Activated CD4-positive, alpha-beta T cell treated with anti-CD3 and anti-CD28 coated beads, Interleukin-2, amount 50 U/mL, for 24 hours (primary cell): ENCODE data around the gene TTC1.
"Not testable (repeated sequence)": the region's sequence is repeated elsewhere in the genome, so short reads cannot be mapped to it uniquely, and the experiment has no call there.

ENCODE experiments used
- DNase-seq, 2 donors: peaks; one replicate each; pipeline ENCODE4 v3.0.0-alpha.2; 2020; ENCODE audit warnings: low read depth in 1 of 2, low spot score in 1 of 2

Gene TTC1

DNA sequence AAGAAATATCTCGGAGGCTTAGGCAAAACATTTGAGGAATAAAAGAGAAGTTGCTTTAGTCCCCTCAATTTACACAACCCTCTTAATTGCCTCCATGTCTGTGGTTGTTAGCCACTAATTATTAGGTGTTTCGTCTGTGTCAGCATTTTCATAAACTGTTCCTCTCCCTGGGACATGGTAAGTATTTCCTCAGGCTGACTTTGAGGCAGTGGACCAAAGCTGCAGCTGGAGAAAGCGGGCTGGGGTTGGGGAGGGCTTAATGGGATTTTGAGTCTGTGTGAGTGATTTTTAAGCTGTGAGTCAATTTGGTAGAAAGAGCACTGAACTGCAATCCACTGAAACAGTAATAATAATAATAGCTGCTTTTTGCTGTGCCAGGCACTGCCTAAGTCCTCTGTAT, 13.0 kb upstream of the TTC1 start:
- DNase-seq: no peak

DNA sequence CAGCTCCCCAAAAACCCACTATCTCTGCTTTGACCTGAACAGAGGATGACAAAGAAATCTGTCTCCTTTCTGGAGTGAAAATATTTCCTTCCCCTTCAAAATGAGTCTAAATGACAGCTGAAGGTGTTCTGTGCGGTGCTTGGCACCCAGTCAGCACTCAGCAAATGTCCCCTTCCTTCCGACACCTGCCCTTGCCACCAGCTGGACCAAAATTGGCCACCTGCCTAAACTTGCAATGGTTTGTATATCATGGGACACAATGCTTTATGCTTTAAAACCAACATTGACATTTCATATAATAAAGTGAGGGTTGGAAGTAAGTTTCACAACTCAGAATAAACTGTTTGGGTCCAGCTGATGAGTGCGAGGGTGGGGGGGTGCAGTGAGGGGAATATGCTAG, 7.5 kb upstream of the TTC1 start:
- no peak for DNase-seq

DNA sequence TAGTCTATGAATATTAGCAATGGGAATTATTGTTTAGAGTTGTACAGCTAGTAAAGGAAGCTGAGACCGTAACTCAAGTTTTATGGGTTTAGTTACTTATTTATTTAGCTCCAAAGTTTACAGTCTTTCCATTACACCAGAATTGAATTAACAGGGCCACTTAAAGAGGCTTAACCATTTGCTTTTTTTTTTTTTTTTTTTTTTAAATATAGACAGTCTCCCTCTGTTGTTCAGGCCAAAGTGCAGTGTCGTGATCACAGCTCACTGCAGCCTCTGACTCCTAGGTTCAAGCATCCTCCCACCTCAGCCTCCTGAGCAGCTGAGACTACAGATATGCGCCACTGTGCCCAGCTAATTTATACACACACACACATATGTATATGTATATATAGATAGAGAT, 1.4 kb upstream of the TTC1 start:
- DNase-seq: no peak

DNA sequence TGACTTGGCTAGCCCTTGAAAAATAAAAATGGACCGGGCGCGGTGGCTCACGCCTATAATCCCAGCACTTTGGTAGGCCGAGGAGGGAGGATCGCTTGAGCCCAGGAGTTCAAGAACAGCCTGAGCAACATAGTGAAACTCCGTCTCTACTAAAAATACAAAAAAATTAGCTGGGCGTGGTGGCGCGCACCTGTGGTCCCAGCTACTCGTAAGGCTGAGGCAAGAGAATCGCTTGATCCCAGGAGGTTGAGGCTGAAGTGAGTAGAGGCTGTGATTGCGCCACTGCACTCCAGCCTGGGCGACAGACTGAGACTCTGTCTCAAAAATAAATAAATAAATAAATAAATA, 436 bp upstream of the TTC1 start:
- DNase-seq: not testable (repeated sequence)

DNA sequence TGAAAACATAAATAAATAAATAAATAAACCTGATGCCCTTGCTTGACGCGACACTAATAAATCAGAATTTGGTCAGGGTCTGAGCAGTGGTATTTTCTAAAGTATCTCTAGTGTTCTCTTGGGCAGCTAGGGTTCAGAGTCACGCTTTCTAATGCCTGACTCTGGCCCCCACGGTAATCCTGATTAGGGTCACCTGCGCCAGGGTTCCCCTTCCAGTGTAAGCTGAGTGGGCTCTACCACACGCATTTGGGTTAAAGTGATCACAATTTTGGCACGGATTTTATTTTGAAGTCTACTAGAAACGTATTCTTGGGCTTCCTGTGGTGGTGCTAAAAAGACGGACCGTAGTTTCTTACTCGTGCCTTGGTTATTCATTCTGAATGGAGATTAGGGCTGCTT, 651 bp downstream of the TTC1 start:
- DNase-seq: no peak

DNA sequence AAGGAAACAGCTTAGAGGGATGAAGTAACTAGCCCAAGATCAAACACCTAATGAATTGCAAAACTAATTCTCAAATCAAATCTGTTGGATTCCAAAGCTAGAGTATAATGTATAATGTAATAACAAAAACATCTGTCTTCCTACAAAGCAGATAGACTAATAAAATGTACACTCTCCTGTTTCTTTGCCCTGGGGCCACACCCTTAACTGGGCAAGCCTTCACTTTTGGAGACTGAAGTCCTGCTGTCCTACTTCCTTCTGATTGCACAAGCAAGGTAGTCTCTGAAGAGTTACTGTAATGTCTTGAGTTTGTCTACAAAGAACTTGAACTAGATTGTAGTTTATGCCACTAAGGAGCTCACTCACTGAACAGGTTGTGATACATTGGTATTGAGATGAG, 2.5 kb downstream of the TTC1 start:
- no peak for DNase-seq

DNA sequence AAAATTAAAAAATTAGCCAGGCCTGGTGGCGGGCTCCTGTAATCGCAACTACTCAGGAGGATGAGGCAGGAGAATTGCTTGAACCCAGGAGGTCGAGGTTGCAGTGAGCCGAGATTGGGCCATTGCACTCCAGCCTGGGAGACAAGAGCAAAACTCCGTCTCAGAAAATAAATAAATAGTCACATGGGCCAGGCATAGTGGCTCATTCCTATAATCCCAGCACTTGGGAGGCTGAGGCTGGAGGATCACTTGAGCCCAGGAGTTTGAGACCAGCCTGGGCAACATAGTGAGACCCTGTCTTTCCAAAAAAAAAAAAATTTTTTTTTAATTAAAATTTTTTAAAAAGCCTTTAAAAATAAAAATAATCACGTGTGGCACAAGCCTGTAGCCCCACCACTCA, 5.3 kb downstream of the TTC1 start:
- DNase-seq: not testable (repeated sequence)

DNA sequence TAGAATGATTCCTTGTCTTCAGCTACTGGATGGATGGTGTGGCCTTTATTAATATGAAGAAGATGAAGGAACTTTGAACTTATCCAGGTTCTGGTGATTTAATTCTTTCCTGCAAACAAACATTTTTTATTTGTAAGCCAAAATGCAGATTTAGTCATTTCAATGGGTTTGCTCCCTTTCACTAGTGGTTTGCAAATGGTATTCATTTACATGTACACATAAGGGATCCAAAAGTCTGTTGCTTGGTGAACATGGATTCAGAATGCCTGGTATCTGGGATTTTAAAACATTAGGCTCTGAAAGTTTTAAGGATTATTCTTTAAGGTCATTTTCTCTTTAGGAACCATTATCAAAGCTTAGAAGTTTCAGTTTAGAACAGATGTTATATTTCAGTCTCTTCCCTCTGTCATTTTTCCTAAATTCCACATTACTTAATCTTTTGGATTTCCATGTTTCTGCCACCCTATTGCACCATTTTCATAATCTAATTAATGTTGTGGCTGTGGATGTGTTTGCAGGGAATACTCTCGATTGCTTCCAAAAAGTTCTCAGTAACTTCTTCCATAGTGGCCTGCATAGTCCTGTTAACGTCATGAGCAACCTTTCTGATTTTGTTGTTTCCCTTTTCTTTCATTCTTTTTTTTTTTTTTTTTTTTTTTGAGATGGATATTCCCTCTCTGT, 10.1 kb downstream of the TTC1 start:
- DNase-seq: no peak

DNA sequence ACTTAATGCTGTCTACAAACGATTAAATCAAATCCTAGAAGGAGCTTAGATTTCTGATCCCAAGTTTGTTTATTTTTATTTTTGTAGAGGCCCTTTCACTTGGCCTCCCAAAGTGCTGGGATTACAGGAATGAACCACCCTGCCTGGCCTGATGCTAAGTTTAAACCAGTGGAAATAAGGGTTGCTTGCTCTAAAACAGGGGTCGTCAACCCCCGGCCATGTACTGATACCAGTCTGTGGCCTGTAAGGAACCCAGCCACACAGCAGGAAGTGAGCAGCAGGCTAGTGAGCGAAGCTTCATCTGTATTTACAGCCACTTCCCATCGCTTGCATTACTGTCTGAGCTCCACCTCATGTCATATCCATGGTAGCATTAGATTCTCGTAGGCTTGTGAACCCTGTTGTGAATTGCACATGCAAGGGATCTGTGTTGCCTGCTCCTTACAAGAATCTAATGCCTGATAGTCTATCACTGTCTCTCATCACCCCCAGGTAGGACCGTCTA, 11.4 kb downstream of the TTC1 start:
- no peak for DNase-seq

DNA sequence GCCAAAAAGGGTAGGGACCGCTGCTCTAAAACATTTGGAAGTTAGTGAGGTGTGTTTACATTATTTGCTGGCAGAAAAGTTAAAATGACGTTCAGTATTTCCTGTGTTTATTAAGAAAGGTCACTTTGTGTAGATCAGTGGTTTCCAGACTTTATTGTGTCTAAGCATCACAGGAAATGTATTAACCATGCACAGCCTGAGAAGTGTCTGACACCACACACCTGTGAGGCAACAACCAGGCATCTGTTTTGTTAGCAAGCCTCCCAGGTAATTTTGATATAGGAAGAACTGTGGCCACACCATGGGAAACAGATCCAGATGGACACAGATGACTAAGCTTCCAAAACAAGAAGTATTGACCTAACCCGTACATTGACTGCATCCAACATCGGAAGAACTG, 12.0 kb downstream of the TTC1 start:
- no peak for DNase-seq

DNA sequence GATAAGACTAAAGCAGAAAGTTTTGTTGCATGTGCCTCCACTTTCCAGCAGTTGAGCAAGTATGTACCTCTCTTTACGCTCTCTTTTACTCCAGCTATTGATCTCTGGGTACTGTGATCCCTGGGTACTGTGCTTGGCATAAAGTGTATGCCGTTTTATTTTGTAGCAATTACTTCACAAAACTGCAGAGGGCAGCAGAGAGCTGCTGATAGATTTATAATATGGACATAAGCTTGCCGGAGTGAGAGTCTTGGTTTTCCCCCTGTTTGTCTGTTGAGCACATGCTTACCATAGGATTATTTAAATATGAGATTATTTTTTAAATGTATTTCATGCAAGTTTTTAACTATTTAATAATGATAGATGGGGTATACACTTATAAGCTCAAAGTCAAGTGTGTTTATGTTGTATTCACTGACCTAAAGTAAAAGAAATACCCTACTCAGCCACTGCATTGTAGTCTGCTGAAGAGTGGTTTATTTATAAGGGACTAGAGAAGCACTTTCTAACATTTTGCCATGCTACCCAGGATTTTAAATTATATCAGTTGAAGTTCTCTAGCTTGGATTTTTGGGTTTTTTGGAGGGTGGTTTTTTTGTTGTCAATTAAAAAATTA, 13.0 kb downstream of the TTC1 start:
- peak in 1 of 2 donors; percentile 46 for DNase-seq

DNA sequence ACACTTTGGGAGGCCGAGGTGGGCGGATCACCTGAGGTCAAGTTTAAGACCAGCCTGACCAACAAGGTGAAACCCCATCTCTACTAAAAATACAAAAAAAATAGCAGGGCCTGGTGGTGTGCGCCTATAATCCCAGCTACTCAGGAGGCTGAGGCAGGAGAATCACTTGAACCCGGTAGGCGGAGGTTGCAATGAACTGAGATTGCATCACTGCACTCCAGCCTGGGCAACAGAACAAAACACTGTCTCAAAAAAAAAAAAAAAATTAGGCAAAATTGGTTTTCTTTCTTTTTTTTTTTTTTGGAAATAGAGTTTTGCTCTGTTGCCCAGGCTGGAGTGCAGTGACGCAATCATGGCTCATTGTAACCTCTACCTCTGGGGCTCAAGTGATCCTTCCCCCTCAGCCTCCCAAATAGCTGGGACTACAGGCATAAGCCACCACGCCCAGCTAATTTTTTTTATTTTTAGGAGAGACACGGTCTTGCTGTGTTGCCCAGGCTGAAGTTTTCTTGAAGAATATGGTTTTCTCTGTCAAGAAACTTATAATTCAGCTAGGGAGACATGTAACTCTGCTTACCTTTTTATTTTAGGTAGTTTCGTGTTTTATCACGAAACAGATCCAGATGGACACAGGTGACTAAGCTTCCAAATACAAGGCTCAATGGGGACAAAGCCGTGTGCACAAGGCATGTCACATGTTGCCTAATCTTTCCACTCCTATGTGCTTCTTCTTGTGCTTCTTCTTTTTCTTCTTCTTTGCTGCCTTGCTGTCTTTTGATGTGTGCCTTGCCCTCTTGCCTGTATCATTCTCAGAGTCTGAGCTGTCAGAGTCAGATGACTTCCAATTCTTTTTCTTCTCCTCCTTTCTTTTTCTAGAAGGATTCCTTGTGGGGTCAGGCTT, 14.3 kb downstream of the TTC1 start:
- DNase-seq: no peak

DNA sequence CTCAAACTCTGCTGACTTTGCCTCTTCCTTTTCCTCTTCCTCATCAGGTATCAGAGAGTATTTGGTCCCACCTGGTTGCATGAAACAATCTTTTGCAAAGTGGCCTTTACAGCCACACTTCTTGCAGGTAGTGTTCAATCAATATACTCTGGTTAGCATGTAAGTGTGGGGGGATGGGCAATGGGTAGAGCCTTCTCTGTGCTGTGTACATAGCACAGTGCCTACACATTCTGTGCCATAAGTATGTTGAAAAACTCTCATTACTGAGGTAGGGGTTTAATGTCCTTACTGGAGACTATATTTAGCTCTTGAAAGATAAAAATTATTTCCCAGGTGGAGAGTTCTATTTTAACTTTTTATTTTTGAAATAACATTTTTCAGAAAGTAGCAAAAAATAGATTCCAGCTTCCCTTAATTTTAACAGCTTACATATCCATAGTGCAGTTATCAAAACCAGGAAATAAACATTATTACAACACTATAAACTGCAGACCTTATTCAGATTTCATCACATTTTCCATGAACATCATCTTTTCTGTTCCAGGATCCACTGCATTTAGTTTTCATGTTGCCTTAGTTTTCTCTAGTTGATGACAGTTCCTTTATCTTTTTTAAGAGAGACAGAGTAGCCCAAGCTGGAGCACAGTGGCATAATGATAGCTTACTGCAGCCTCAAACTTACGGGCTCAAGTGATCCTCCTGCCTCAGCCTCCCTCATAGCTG, 15.1 kb downstream of the TTC1 start:
- no peak for DNase-seq

DNA sequence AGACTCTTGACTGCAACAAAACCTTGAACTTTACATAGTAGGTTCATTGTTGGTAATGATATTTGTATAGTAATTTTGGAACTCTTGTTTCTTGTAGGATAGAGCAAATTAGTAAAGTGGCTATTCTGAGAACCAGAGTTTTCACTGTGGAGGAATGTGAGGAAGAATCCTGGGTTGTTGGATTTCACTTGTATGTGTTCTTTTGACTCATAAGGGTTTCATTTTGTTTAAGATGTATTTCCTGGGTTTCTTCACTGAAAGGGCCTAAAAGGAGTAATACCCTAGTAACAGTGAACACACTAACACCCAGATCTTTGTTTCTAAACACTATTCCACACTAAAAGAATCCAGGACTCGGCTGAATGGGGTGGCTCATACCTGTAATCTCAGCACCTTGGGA, 20.1 kb downstream of the TTC1 start:
- DNase-seq: no peak

DNA sequence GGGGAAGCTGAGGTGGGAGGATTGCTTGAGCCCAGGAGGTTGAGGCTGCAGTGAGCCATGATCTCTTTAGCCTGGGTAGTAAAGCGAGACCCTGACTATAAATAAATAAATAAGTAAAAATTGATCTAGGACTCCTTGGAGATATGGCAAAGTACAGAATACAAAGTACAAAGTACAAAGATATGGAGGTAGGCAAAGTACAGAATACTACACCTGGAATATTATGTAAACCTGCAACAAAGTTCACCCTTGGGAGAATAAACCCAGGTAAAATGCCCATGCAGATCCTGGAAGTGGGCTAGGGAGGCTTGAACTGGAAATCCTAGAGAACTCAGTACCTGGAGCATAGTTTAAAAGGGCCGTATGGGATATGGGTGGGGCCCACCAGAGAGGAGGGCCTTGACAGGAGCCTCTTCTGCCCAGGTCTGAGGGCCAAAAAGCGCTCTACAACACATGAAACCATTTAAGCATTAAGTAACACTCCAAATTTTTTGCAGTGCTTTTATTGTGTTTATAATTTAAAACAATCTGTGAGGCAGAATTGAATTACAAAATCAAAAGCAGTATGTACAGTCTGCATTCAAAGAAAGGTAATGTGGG, 20.7 kb downstream of the TTC1 start:
- no peak for DNase-seq

DNA sequence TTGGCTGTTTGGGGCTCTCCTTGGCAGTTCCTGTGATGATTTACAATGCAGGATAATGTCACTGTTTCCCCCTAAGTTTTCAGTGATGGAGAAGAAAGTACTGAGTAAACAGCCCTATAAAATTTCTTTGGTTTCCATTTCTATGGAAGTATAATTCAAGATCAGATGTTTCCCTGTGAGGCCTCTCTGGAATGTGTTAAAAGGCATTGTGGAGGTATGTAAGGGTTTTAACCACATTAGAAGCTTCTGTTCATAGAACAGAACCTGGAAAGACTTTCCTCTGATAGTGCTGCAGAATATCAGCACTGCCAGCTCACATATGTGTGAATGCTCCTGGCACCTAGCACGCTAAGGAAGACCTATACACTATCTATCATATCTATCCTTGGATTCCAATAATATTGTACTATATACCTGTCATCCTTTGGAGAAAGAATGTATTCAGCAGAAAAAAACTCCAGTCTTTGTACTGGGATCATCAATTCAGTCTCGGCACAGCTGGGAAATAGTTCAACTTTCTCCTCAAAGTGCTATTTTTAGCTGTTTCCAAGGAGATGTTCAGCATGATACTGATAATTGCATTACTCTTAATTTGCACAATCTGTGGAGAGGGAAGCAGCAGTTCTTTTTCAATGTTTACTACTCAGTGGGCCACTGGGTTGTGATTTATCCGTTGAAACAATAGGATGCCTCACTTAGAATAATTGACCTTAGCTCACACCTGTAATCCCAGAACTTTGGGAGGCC, 21.9 kb downstream of the TTC1 start:
- no peak for DNase-seq

DNA sequence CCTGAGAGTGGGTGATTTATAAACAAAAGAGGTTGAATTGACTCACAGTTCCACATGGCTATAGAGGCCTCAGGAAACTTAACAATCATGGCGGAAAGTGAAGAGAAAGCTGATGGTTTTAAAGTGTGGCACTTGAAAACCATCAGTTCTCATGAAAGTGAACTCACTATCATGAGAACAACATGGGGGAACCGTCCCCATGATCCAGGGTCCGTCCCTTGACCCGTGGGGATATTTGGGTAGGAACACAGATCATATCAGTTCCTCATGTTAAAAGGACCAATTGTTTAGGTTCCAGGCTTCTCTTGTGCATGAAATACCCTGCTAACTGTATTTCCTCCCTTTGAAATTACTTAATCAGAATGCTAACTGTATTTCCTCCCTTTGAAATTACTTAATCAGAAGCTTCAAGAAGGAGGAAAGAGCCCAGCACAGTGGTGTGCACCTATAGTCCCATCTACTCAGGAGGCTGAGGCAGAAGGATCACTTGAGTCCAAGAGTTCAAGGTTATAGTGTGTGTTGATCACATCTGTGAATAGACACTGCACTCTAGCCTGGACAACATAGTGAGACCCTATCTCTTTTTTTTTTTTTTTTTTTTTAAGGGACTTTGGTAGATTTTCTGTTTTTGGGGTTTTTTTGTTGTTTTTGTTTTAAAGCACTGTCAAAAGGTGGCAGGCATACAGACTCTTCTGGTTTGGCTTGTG, 24.8 kb downstream of the TTC1 start:
- no peak for DNase-seq

DNA sequence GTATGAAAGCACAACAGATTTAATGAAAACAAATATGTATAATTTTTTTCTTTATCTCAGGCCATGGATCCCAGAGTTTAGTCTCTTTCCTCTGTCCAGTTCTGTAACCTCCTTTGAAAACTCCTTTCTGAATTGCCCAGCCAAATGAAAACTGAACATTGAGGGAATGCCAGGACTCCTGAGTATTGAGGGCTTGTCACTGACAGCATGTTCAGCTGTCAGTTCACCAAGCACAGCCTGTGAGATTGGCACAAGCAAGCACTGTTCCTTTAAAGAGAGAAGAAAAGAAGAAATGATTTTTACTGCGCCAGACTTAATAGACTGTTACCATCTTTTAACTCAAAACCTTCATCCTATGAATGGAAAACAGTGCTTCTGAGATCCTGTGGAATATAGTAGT, 27.3 kb downstream of the TTC1 start:
- DNase-seq: no peak

DNA sequence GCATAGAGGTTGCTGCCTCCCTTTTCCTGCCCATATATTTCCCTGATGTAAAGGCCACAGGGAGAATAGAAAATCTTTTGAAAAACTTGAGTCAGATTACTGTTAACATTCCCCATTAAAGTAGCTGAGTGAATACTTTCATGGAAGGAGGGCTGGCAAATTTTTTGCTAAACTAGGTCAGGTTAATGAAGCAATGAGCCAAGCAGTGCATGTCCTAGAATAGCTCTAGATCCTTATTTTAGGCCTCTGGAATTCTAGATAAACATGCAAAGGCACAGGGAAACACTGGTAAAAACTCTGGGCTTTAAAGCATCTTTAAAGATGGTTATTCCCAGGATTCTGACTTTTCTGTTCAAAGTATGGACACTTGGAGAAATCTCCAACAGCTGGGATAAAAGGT, 27.9 kb downstream of the TTC1 start:
- no peak for DNase-seq
